ENCODE measurements around the gene KCND1.

Gene KCND1

DNA sequence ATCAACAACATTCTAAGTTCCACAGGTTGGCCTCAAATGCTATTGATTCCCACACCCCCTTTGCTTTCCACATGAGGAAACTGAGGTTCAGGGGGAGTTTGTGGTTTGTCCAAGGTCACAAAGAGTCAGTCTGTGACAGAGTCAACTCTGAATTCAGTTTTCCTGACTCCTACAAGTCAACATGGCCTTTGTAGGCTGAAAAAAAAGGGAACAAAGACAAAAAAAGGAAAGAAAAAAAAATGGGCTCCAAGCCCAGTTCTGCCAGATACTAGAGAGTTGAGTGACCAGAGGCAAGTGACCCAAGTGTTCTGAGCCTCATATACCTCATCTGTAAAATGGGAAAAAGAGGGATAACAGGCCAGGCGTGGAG lies 36.4 kb downstream of the KCND1 start:
- H3K9me2 ChIP-seq (replicated peaks; ENCODE audit: insufficient read depth, low read length) = no peaks in the 10 kb centered on the region
- peaks cover 62% of the 10 kb centered on the region for H3K4me1 ChIP-seq (ENCODE audit: low read length)
- H3F3A ChIP-seq (ENCODE audit: insufficient read depth, low read length) = peaks cover 58% of the 10 kb centered on the region
- H3K27me3 ChIP-seq (replicated peaks; ENCODE audit: insufficient read depth, low read length) = no peaks in the 10 kb centered on the region
- H3K9me3 ChIP-seq (replicated peaks; ENCODE audit: insufficient read depth, low read length) = no peaks in the 10 kb centered on the region
- TF ChIP-seq EZH2 (optimal IDR thresholded peaks at IDR 0.05; ENCODE audit: low read depth, low read length) (no peak), EZH2phosphoT487 (IDR thresholded peaks at IDR 0.05; ENCODE audit: low read length) (no peak)
- TF ChIP-seq, protein P1, sequence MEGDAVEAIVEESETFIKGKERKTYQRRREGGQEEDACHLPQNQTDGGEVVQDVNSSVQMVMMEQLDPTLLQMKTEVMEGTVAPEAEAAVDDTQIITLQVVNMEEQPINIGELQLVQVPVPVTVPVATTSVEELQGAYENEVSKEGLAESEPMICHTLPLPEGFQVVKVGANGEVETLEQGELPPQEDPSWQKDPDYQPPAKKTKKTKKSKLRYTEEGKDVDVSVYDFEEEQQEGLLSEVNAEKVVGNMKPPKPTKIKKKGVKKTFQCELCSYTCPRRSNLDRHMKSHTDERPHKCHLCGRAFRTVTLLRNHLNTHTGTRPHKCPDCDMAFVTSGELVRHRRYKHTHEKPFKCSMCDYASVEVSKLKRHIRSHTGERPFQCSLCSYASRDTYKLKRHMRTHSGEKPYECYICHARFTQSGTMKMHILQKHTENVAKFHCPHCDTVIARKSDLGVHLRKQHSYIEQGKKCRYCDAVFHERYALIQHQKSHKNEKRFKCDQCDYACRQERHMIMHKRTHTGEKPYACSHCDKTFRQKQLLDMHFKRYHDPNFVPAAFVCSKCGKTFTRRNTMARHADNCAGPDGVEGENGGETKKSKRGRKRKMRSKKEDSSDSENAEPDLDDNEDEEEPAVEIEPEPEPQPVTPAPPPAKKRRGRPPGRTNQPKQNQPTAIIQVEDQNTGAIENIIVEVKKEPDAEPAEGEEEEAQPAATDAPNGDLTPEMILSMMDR (IDR thresholded peaks at IDR 0.05; ENCODE audit: low read length) = no peak
- peak overlapping the region; percentile 92 for H3K27ac ChIP-seq (ENCODE audit: low read length)
- no peak overlapping the region for H2AFZ ChIP-seq (ENCODE audit: low read length)
- H3K36me3 ChIP-seq (replicated peaks; ENCODE audit: insufficient read depth, low read length) = no peaks in the 10 kb centered on the region
- H4K20me1 ChIP-seq (ENCODE audit: insufficient read depth, low read length) = no peaks in the 10 kb centered on the region
- no peak for DNase-seq
- no peak overlapping the region for H3K4me3 ChIP-seq (ENCODE audit: low read length)
- peaks cover 45% of the 10 kb centered on the region for H3K79me2 ChIP-seq (ENCODE audit: low read length)
- H3K4me2 ChIP-seq (ENCODE audit: low read depth, low read length) = no peak overlapping the region
- no peak overlapping the region for H3K9ac ChIP-seq (ENCODE audit: low read length)

DNA sequence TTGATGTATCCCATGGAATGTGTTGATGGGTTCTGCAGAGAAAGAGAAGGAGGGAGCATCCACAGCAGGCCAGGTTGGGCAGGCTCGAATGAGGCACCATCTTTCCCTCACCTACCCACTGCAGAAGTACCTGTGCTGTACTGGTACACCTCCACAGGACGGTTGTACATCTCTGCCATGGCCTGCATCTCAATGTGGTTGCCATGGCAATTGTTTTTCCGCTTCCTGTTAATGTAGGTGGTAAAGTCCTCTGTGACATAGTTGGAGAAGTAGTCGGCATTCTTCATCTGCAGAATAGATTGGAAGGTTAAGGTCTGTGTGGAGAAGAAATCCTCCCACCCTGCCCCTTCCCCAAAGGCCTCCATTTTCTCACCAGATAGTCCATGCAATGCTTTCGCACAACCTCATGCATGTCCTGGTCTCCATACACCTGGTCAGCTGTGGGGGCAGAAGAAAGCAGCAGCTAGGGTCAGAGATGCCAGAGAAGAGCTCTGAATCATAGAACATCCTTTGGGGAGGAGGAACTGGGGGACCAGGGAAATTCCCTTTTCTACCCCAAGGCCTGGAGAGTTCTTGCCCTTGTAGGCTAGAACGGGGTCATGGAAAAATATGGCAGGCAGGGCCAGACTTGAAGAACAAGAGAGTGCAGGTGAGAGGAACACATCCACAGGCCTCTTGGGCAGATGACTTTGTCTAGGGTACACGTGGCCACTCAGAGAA lies 36.9 kb downstream of the KCND1 start:
- no peaks in the 10 kb centered on the region for H3K36me3 ChIP-seq (replicated peaks; ENCODE audit: insufficient read depth, low read length)
- DNase-seq = no peak
- peak overlapping the region; percentile 92 for H3K27ac ChIP-seq (ENCODE audit: low read length)
- no peaks in the 10 kb centered on the region for H4K20me1 ChIP-seq (ENCODE audit: insufficient read depth, low read length)
- H3K9me2 ChIP-seq (replicated peaks; ENCODE audit: insufficient read depth, low read length) = no peaks in the 10 kb centered on the region
- H3K4me1 ChIP-seq (ENCODE audit: low read length) = peaks cover 57% of the 10 kb centered on the region
- no peak overlapping the region for H2AFZ ChIP-seq (ENCODE audit: low read length)
- TF ChIP-seq, protein P1 (IDR thresholded peaks at IDR 0.05; ENCODE audit: low read length) = no peak
- no peak overlapping the region for H3K4me2 ChIP-seq (ENCODE audit: low read depth, low read length)
- H3K79me2 ChIP-seq (ENCODE audit: low read length) = peaks cover 45% of the 10 kb centered on the region
- no peaks in the 10 kb centered on the region for H3K27me3 ChIP-seq (replicated peaks; ENCODE audit: insufficient read depth, low read length)
- H3F3A ChIP-seq (ENCODE audit: insufficient read depth, low read length) = peaks cover 52% of the 10 kb centered on the region
- no peak overlapping the region; the same call in 1 of the 2 replicates for H3K9ac ChIP-seq (ENCODE audit: low read length)
- H3K9me3 ChIP-seq (replicated peaks; ENCODE audit: insufficient read depth, low read length) = no peaks in the 10 kb centered on the region
- no peak overlapping the region for H3K4me3 ChIP-seq (ENCODE audit: low read length)

DNA sequence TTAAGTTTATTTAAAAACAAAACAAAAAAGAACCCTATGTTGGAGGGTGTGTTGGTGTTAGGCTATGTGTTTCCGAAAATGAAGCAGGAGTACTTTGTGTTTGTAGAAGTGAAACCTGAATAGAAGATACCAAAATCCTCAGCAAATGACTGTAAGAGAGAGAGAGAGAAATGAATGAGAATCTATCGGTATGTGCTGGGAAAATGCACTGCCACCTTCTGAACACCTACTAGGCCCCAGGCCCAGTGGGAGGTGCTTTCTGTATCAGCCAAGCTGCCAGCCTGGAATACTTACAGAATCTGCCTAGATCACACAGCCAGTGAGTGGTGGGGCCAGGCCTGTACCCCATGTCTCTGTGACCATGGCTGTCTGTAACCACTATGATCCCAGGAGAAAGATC lies 37.9 kb downstream of the KCND1 start:
- H3K79me2 ChIP-seq (ENCODE audit: low read length) = peaks cover 45% of the 10 kb centered on the region
- H3K4me3 ChIP-seq (ENCODE audit: low read length) = no peak overlapping the region
- no peaks in the 10 kb centered on the region for H3K9me2 ChIP-seq (replicated peaks; ENCODE audit: insufficient read depth, low read length)
- H2AFZ ChIP-seq (ENCODE audit: low read length) = no peak overlapping the region
- peaks cover 43% of the 10 kb centered on the region for H3F3A ChIP-seq (ENCODE audit: insufficient read depth, low read length)
- peak; percentile 28 for DNase-seq
- H3K9me3 ChIP-seq (replicated peaks; ENCODE audit: insufficient read depth, low read length) = no peaks in the 10 kb centered on the region
- peak overlapping the region; percentile 29 for H3K9ac ChIP-seq (ENCODE audit: low read length)
- TF ChIP-seq EZH2phosphoT487 (IDR thresholded peaks at IDR 0.05; ENCODE audit: low read length) (no peak), EZH2 (optimal IDR thresholded peaks at IDR 0.05; ENCODE audit: low read depth, low read length) (no peak)
- TF ChIP-seq, protein P1 (IDR thresholded peaks at IDR 0.05; ENCODE audit: low read length) = no peak
- H3K36me3 ChIP-seq (replicated peaks; ENCODE audit: insufficient read depth, low read length) = no peaks in the 10 kb centered on the region
- H3K4me2 ChIP-seq (ENCODE audit: low read depth, low read length) = peak overlapping the region; percentile 27; the same call in 1 of the 2 replicates
- peaks cover 48% of the 10 kb centered on the region for H3K4me1 ChIP-seq (ENCODE audit: low read length)
- no peaks in the 10 kb centered on the region for H4K20me1 ChIP-seq (ENCODE audit: insufficient read depth, low read length)
- H3K27ac ChIP-seq (ENCODE audit: low read length) = peak overlapping the region; percentile 92
- no peaks in the 10 kb centered on the region for H3K27me3 ChIP-seq (replicated peaks; ENCODE audit: insufficient read depth, low read length)

All from MM.1S (cell line).